Esophagus (tissue), 2 donors: ENCODE results near the gene TRIM26. TPM values are rescaled to one million over a fixed set of nuclear protein-coding genes. Genes with fewer than 3 reads are reported as not detected.

Source experiments
- H3K27ac ChIP-seq, 2 donors: one replicate each; pipeline ENCODE4 v1.5.1; 2013; ENCODE audit warnings: low read depth in 2 of 2, mild to moderate bottlenecking in 2 of 2, inconsistent platforms in 1 of 2, low read length in 1 of 2, moderate library complexity in 1 of 2
- H3K27me3 ChIP-seq, 2 donors: one replicate each; pipeline ENCODE4 v1.6.1; 2013; ENCODE audit warnings: low read length in 2 of 2, control low read depth in 1 of 2, mild to moderate bottlenecking in 1 of 2; ENCODE audit not compliant: insufficient read depth in 2 of 2, control insufficient read depth in 1 of 2
- H3K36me3 ChIP-seq, 2 donors: one replicate each; pipeline ENCODE4 v1.6.1; 2013; ENCODE audit warnings: low read length in 1 of 2; ENCODE audit not compliant: control insufficient read depth in 2 of 2, insufficient read depth in 2 of 2
- H3K4me1 ChIP-seq, 2 donors: one replicate each; pipeline ENCODE4 v1.6.1; 2013; ENCODE audit warnings: low read length in 1 of 2; ENCODE audit not compliant: control insufficient read depth in 2 of 2, insufficient read depth in 2 of 2
- H3K4me3 ChIP-seq, 2 donors: one replicate each; pipeline ENCODE4 v1.5.1; 2013; ENCODE audit warnings: low read length in 2 of 2, mild to moderate bottlenecking in 2 of 2, low read depth in 1 of 2, moderate library complexity in 1 of 2
- H3K9me3 ChIP-seq, 2 donors: one replicate each; pipeline ENCODE4 v1.6.1; 2013; ENCODE audit warnings: mild to moderate bottlenecking in 2 of 2, low read depth in 1 of 2, low read length in 1 of 2, moderate library complexity in 1 of 2; ENCODE audit not compliant: control insufficient read depth in 2 of 2, insufficient read depth in 1 of 2
- WGBS, 2 donors: extraction: QIAGEN DNeasy Blood & Tissue Kit; methylation state at CpG; one replicate each; pipeline ENCODE4 v1.1.7; 2013; 5-methylcytosine and 5-hydroxymethylcytosine counted together
- polyA plus RNA-seq, 2 donors: library from polyadenylated mRNA; stranded (reverse); fragments of 200-250 nt; gene quantifications; one replicate each; pipeline ENCODE4 v1.2.3, GENCODE V29; 2013
- donor health status: healthy with polysubstance abuse.
- donor health status: Bipolar disorder and iron deficiency.

Gene TRIM26
- polyA plus RNA-seq, 2 donors: 33.3 to 40.2 TPM

- Histone ChIP-seq H3K9me3 (no peaks in the 10 kb centered on the region), H3K27ac (no peak overlapping the region), H3K27me3 (no peaks in the 10 kb centered on the region), H3K4me1 (no peaks in the 10 kb centered on the region), H3K4me3 (no peak overlapping the region), H3K36me3 (no peaks in the 10 kb centered on the region)
- 78 to 90% methylated on average over 9 of the region's 9 CpGs for WGBS, 2 donors
These were observed 56.4 kb downstream of the TRIM26 start for GRCh38 chr6:30156774-30157173.

- Histone ChIP-seq H3K36me3 (no peaks in the 10 kb centered on the region), H3K27ac (no peak overlapping the region), H3K4me1 (no peaks in the 10 kb centered on the region), H3K9me3 (no peaks in the 10 kb centered on the region), H3K27me3 (no peaks in the 10 kb centered on the region), H3K4me3 (no peak overlapping the region)
- WGBS, 2 donors: 15 to 16% methylated on average over 4 of the region's 4 CpGs
These were observed 57.0 kb downstream of the TRIM26 start for GRCh38 chr6:30156262-30156599.

GRCh38 chr6:30155520-30156261 lies 57.5 kb downstream of the TRIM26 start:
- WGBS, 2 donors: 83 to 86% methylated on average over 2 of the region's 2 CpGs
- no peaks in the 10 kb centered on the region for H3K4me1 ChIP-seq
- H3K27ac ChIP-seq: no peak overlapping the region
- H3K4me3 ChIP-seq: no peak overlapping the region
- H3K9me3 ChIP-seq: no peaks in the 10 kb centered on the region
- no peaks in the 10 kb centered on the region for H3K27me3 ChIP-seq
- H3K36me3 ChIP-seq: no peaks in the 10 kb centered on the region

DNA sequence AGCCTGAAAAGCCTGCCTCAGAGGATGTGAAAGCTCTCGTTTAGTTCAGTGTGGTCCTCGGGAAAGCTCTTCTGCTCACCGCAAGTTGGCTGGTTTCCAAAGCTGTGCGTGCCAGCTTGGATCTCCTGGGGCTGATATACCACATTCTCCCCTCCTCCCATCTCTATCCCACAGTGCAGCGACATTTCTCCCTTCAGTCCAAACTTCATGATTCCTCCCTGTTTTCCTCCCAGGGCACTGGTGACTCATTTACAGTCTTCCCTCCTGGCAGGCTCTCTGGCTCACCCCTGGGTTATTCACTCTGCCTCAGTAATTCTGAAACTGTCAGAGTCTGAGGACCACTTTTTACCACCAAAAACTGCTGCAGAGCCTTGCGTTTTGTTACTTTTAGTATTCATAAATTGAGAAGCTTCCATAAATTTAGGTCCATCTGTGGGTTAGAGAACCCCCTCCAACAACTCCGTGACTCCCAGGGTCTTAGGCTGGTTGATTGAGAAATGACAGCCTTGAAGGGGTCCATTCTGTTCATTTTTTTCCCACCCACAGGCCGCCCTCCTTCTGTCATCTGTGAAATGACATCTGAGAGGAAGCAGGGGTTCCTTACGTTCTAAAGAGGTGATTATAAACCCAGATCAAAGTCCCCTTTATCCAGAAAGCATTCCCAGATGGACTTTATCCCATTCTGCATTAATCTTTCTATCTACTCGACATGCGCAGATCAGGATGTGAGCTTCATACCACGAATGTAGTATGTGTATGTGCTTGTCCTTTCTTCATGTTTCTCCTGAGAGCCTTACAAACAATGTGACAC lies 58.3 kb downstream of the TRIM26 start:
- no peaks in the 10 kb centered on the region for H3K36me3 ChIP-seq
- H3K9me3 ChIP-seq: no peaks in the 10 kb centered on the region
- H3K27ac ChIP-seq: no peak overlapping the region
- WGBS, 2 donors: 50 to 58% methylated on average over 12 of the region's 12 CpGs
- H3K27me3 ChIP-seq: no peaks in the 10 kb centered on the region
- H3K4me3 ChIP-seq: no peak overlapping the region
- no peaks in the 10 kb centered on the region for H3K4me1 ChIP-seq

- Histone ChIP-seq H3K27me3 (no peaks in the 10 kb centered on the region), H3K4me1 (no peaks in the 10 kb centered on the region), H3K27ac (no peak overlapping the region), H3K4me3 (no peak overlapping the region), H3K36me3 (no peaks in the 10 kb centered on the region), H3K9me3 (no peaks in the 10 kb centered on the region)
- 84 to 87% methylated on average over 17 of the region's 17 CpGs for WGBS, 2 donors
These were observed 59.1 kb downstream of the TRIM26 start for GRCh38 chr6:30154061-30154460.

GRCh38 chr6:30152910-30153610 lies 60.1 kb downstream of the TRIM26 start:
- WGBS, 2 donors: 70 to 85% methylated on average over 3 of the region's 3 CpGs
- Histone ChIP-seq H3K27ac (no peak overlapping the region), H3K36me3 (no peaks in the 10 kb centered on the region), H3K4me3 (no peak overlapping the region), H3K4me1 (no peaks in the 10 kb centered on the region), H3K9me3 (no peaks in the 10 kb centered on the region), H3K27me3 (no peaks in the 10 kb centered on the region)

- Histone ChIP-seq H3K27me3 (no peaks in the 10 kb centered on the region), H3K27ac (no peak overlapping the region), H3K36me3 (no peaks in the 10 kb centered on the region), H3K4me3 (no peak overlapping the region), H3K4me1 (no peaks in the 10 kb centered on the region), H3K9me3 (no peaks in the 10 kb centered on the region)
- WGBS, 2 donors: 59 to 61% methylated on average over 4 of the region's 4 CpGs
These were observed 61.1 kb downstream of the TRIM26 start for GRCh38 chr6:30152016-30152673.

GRCh38 chr6:30151580-30151979 lies 61.6 kb downstream of the TRIM26 start:
- Histone ChIP-seq H3K27ac (no peak overlapping the region), H3K4me3 (no peak overlapping the region), H3K9me3 (no peaks in the 10 kb centered on the region), H3K36me3 (no peaks in the 10 kb centered on the region), H3K27me3 (no peaks in the 10 kb centered on the region), H3K4me1 (no peaks in the 10 kb centered on the region)
- WGBS, 2 donors: 56 to 63% methylated on average over 3 of the region's 3 CpGs

DNA sequence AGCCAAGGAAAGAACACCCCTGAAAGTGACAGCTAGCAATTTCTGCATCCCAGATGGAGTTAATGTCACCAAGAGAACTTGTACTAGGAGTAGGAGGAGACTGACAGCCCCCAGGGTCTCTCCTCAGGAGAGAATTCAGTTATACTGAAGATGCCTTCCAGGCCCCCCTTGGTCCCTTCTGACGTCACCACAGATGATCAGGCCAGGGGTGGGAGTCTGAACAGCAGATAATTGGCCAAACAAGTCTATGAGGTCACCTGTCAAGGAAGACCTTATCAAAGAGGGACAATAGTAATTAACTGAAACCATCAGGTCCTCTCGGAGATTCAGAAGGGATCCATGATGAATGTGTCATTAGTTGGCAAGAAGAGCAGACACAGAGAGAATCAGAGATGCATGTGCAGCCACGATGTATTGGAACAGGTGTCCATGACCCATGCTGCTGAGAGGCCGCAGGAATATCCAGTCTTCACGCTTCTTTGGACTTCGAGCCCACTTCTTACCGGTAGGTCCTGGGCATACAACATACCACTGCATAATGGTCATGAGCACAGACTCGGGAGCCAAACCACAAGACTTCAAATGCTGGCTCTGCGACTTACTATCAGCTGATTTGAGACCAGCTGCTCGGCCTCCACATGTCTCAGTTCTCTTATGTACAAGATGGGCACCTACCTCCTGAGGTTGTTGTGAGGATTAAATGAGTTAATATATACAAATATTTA lies 62.4 kb downstream of the TRIM26 start:
- Histone ChIP-seq H3K4me3 (no peak overlapping the region), H3K27me3 (no peaks in the 10 kb centered on the region), H3K9me3 (no peaks in the 10 kb centered on the region), H3K4me1 (no peaks in the 10 kb centered on the region), H3K36me3 (no peaks in the 10 kb centered on the region), H3K27ac (no peak overlapping the region)
- 82 to 85% methylated on average over 10 of the region's 10 CpGs for WGBS, 2 donors
